NCI-H82 treated with DMSO at 0.1 percent for 48 hours (cell line): Measurements from ENCODE around the gene C1RL.

ENCODE experiments used
- DNase-seq: peaks from one replicate; lab custom pipeline; 2025; ENCODE audit not compliant: unreplicated experiment; lab: John Stamatoyannopoulos, UW

The C1RL gene

DNA sequence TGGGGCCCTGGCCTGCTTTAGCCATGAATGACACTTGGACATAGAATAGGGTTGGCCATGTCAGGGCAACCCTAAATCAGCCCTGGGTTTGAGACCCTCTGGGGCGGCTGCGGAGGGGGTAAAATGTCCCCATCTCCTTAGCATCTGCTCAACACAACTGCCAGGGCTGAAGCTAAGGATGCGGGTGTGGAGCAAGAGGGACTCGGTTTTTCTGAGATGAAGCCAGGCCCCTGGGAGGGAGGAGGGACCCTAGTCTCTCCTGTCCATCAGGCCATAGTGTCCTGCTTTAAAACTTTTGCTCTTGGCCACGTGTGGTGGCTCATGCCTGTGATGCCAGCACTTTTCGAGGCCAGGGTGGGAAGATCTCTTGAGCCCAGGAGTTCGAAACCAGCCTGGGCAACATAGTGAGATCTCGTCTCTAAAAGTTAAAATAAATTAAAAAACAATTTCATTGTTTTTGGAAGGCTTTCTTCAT lies 16.0 kb downstream of the C1RL start:
- DNase-seq = no peak

GRCh38 chr12:7092229-7092985 lies 16.6 kb downstream of the C1RL start, which contains the start of gene C1R:
TSS of gene C1R (minus strand) at chr12:7092445. CDS start at chr12:7092388, 57 bp downstream.
- DNase-seq = peak; percentile 49

- DNase-seq = no peak
These were observed 17.3 kb downstream of the C1RL start for GRCh38 chr12:7091660-7092228.

DNA sequence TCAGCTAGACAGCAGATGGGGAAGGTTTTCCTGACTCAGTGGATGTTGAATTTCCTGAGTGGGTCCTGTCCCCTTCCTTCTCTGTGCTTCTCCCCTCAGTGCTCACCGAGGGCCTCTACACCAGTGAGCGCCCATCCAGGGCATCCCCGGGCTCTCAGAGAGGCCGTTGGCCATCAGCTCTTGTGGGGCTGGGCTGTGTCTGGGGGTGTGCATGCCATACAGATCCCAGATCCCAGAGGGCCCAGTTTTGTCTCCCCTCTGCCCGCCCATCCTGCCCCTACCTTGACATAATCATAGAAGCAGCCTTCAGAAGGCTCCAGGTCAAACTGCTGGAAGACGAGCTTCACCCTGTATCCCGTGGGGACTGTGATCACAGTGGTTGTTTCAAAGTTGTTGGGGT lies 17.8 kb downstream of the C1RL start:
- DNase-seq = no peak

GRCh38 chr12:7090222-7090998 lies 18.6 kb downstream of the C1RL start:
- DNase-seq = peak; percentile 42

- no peak for DNase-seq
These were observed 19.7 kb downstream of the C1RL start for GRCh38 chr12:7089196-7089871.

GRCh38 chr12:7083125-7083524 lies 25.9 kb downstream of the C1RL start:
- no peak for DNase-seq

DNA sequence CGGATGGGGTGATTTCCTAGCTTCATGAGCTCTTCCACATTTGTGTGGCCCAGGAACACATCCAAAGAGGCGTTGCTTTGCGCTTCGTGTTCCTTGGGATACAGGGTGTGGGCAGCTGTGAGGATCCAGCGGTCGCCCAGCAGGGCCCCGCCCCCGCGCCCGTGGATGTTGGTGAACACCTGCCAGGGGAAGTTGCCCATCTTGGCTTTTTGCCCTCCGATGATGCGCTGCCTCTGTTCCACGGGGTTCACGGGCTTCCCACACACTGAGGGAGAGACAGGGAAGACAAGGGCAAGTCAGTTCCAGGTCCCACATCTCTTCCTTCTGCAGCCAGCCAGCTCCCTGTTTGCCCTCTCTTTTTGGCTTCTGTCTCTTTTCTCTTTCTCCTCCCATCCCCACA lies 28.0 kb downstream of the C1RL start:
- DNase-seq = no peak

GRCh38 chr12:7079826-7080125 lies 29.2 kb downstream of the C1RL start:
- DNase-seq = no peak

GRCh38 chr12:7078163-7078562 lies 30.9 kb downstream of the C1RL start:
- DNase-seq = no peak

- no peak for DNase-seq
These were observed 32.5 kb downstream of the C1RL start for GRCh38 chr12:7076493-7076892.

DNA sequence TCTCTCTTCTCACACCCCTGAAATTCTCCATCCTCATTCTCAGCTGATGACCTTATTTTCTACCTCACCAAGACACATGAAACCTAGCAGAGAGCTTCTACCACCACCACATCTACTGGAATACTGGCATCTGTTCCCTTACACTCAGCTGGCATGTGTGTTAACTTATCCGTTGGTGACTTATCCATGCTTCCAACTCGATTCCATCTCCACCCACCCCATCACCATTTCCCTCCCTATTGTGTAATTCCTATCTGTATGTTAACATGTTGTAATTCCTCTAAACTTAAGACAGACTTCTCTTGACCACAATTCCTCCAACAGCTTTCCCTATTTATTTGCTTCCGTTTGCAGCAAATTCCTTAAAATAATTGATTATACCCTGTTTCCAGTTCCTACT lies 33.1 kb downstream of the C1RL start:
- no peak for DNase-seq

GRCh38 chr12:7075518-7075917 lies 33.5 kb downstream of the C1RL start:
- no peak for DNase-seq

- no peak for DNase-seq
These were observed 35.1 kb downstream of the C1RL start for GRCh38 chr12:7073946-7074345.

DNA sequence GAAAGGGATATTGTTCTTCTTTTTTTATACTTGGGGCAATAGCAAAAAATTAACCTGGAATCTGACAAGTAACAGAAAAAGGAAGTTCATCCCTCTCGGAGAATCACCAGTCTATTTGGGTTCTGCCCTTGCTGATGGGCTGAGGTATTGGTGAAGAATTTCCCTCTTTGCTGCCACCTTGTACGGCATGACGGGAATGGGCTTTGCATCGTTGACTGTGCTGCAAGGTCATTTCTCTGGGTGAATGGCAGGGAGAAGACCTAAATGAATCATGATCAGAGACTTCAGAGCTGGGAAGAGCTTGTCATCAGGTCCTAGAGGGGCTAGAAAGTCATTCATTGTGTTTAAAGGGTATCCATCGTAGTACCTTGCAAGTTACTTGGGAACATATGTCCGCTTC lies 36.5 kb downstream of the C1RL start:
- no peak for DNase-seq

GRCh38 chr12:7072035-7072434 lies 37.0 kb downstream of the C1RL start:
- no peak for DNase-seq

- DNase-seq = no peak
These were observed 39.6 kb downstream of the C1RL start for GRCh38 chr12:7069386-7069785.

DNA sequence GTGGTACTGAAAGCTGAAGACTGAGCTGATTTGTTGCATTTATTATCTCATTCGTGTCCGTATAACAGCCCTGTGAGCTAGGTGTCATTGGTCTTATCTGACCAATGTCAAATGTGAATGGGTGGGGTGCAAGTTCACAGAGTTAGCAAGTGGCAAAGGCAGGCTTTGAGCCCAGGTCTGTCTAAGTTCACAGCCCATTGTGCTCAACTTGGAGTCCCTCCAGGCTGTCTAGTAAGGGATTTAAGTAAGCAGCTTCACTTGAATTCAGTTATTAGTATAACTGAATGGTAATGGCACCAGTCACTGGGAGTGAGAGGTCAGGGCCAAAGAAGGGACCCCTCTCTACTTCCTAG lies 40.0 kb downstream of the C1RL start:
- no peak for DNase-seq

GRCh38 chr12:7068240-7068993 lies 40.6 kb downstream of the C1RL start:
- no peak for DNase-seq

DNA sequence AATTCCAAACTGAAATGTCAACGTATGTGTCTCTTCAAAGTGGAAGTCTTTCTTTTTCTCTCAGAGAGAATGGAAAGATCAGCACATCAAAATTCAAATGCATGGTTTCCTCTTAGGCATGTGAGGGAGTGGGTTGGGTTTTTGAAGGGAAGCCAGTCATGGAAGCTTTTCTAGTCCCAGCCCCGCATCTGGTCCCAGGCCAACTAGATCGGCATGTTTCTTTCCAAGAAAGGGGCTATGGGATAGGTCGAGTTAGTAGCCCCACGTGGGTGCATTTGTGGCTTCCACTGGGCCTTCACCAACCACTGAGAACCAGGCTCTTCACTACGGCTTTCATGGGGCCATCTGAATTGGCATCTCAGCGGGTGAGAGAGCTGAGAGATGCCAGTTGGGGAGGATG lies 41.9 kb downstream of the C1RL start:
- no peak for DNase-seq

DNA sequence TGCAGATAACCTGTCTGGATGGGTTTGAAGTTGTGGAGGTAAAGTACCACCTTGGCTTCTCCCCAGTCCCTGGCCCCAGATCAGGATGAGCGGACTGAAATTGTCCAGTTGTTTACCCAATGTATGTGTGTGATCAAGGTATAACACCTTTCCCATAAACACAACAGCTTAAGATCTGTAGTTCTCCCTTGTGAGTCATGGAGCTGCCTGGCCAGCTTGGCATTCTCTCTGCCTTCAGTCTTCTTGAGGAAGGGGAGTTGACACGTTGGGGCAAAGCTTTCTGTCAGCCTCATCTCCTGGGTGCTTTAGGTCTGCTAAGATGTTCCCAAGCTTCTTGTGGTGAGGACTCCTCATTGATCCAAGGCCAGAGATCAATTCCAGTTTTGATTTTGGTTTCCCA lies 42.4 kb downstream of the C1RL start:
- DNase-seq = no peak
